ENCODE data around the gene LRRC1.

The LRRC1 gene

GRCh38 chr6:53828215-53828614 is 33.4 kb downstream of the LRRC1 start:
- H3K27me3 Mint-ChIP-seq: no peaks in the 10 kb centered on the region
- H3K36me3 Mint-ChIP-seq (ENCODE audit: insufficient read depth): no peaks in the 10 kb centered on the region
- H3K27ac Mint-ChIP-seq (ENCODE audit: low read depth): no peak overlapping the region
- peaks cover 7% of the 10 kb centered on the region for H3K4me1 Mint-ChIP-seq
- no peak overlapping the region for H3K4me3 Mint-ChIP-seq
- DNase-seq (ENCODE audit: low spot score in 2 of 2): no peak
- H3K9me3 Mint-ChIP-seq: no peaks in the 10 kb centered on the region
- ATAC-seq (replicated peaks; ENCODE audit: extremely low read depth, poor library complexity, severe bottlenecking): no peak

DNA sequence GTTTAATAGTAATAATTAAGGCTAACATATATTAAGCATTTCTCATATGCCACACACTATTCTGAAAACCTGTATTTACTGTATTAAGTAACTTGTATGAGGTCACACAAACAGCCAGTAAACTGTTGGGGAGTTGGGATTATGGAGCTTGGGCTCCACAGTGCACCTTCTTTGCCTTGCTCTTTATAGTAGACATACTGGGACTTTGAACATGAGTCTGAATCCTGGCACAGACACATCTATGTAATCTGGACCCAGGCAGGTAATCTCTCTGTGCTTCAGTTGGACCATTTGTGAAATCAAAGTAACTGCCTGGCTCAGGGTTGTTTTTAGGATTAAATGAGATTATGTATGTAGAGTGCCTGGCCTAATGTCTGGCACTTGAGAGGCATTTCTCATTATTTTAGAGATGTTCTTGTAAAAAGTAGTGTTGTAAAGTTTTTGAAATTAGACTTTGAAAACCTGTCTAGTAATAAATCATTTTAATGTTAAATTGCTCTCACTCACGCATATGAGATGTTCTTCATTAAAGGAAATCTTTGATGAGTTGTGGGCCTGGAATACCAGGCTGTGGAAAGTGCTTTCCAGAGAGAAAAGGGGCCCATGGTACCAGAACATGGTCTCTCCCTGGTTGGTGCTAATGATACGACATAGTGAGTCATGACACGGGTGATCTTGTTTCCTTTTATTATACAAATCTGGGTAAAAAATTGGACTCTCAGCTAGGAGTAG is 34.3 kb downstream of the LRRC1 start:
- DNase-seq (ENCODE audit: low spot score in 2 of 2) (no peak), ATAC-seq (replicated peaks; ENCODE audit: extremely low read depth, poor library complexity, severe bottlenecking) (no peak)
- no peaks in the 10 kb centered on the region for H3K27me3 Mint-ChIP-seq
- H3K36me3 Mint-ChIP-seq (ENCODE audit: insufficient read depth): no peaks in the 10 kb centered on the region
- no peak overlapping the region for H3K4me3 Mint-ChIP-seq
- H3K9me3 Mint-ChIP-seq: no peaks in the 10 kb centered on the region
- peaks cover 7% of the 10 kb centered on the region for H3K4me1 Mint-ChIP-seq
- H3K27ac Mint-ChIP-seq (ENCODE audit: low read depth): no peak overlapping the region

DNA sequence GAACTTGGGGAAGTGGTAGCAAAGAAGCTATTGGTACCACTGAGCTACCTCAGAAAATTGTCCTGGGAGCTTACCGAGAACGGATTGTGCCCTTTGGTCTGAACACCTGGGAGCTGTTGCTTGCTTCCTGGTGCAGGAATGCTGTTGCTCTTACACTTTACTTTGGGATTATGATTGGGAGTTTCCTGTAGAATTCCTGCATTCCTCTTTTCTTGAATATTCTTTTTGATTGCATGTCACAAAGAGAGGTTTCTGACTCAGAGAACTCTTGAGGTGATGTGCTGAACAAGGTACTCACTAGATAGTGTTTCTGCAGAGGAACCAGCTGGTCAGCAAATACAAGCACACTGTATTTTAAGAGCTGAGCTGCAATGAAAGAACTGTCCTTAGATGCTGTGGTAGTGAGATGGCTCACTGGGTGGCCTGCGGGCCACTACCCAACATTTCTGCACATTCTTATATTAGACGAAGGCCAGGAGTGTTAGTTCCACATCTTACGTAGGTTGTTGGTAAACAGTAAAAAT is 35.0 kb downstream of the LRRC1 start:
- Mint-ChIP-seq H3K9me3 (no peaks in the 10 kb centered on the region), H3K4me3 (no peak overlapping the region), H3K27ac (ENCODE audit: low read depth) (no peak overlapping the region), H3K4me1 (peaks cover 7% of the 10 kb centered on the region), H3K36me3 (ENCODE audit: insufficient read depth) (no peaks in the 10 kb centered on the region), H3K27me3 (no peaks in the 10 kb centered on the region)
- DNase-seq (ENCODE audit: low spot score in 2 of 2): no peak
- ATAC-seq (replicated peaks; ENCODE audit: extremely low read depth, poor library complexity, severe bottlenecking): no peak

DNA sequence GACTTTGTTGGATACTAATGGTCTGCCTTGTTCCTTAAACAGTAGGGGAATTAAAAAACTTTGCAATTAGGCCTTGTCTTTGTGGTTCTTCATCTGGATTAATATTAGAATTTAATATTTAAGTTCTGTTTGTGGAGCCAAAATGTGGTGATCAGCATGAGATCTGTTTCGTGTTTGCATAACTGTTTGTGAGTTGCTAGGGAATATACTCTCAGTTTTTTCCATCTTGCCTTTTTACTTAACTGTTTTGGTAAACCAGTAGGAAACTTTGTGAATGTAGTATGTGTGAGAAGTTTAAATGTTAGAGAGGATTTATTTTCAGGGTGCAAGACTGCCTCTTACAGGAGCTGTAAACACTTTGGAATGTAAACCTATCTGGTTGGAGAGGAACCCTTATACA is 35.6 kb downstream of the LRRC1 start:
- Mint-ChIP-seq H3K4me1 (peaks cover 7% of the 10 kb centered on the region), H3K27me3 (no peaks in the 10 kb centered on the region), H3K27ac (ENCODE audit: low read depth) (no peak overlapping the region), H3K4me3 (no peak overlapping the region), H3K9me3 (no peaks in the 10 kb centered on the region), H3K36me3 (ENCODE audit: insufficient read depth) (no peaks in the 10 kb centered on the region)
- ATAC-seq (replicated peaks; ENCODE audit: extremely low read depth, poor library complexity, severe bottlenecking) (no peak), DNase-seq (ENCODE audit: low spot score in 2 of 2) (no peak)

- no peak for DNase-seq (ENCODE audit: low spot score in 2 of 2)
- H3K27me3 Mint-ChIP-seq: no peaks in the 10 kb centered on the region
- no peaks in the 10 kb centered on the region for H3K36me3 Mint-ChIP-seq (ENCODE audit: insufficient read depth)
- no peak overlapping the region for H3K4me3 Mint-ChIP-seq
- no peaks in the 10 kb centered on the region for H3K9me3 Mint-ChIP-seq
- ATAC-seq (replicated peaks; ENCODE audit: extremely low read depth, poor library complexity, severe bottlenecking): no peak
- peaks cover 7% of the 10 kb centered on the region for H3K4me1 Mint-ChIP-seq
- no peak overlapping the region for H3K27ac Mint-ChIP-seq (ENCODE audit: low read depth)
Observed at GRCh38 chr6:53831081-53831869, 36.5 kb downstream of the LRRC1 start.

DNA sequence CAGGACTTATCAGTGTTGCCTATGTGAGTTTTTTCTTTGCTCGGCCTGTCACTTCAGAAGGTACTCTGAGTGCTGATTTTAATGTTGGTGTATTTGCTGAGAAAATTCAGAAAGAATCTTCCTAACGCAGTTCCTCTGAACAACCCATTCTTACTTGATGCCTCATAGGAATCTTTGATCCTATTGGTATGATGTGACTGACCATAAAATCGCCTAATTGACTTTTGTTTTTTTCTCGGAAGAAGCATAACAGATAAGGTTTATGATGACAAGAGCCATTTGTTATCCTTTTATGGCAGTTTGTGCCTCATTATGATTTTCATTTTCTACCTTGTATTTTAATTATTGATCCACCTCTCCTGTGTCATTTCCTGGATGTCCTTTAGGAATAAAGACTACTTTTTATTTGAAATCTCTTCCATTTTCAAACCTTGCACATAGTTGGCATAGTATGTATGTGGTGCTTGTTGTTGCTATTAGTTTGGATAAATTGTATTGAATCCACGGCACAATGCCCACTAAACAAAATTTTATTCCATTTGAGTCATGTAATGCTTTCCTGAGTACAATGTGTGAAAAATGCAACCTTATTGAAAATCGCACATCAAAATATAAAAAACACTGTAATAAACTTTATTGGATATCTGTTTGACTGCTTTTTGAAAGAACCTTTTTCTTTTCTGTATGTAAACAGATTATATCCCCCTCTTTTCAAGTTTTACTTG is 37.3 kb downstream of the LRRC1 start:
- peaks cover 8% of the 10 kb centered on the region for H3K4me1 Mint-ChIP-seq
- DNase-seq (ENCODE audit: low spot score in 2 of 2): no peak
- H3K27ac Mint-ChIP-seq (ENCODE audit: low read depth): no peak overlapping the region

GRCh38 chr6:53833155-53833554 is 38.4 kb downstream of the LRRC1 start:
- DNase-seq (ENCODE audit: low spot score in 2 of 2) (no peak), ATAC-seq (replicated peaks; ENCODE audit: extremely low read depth, poor library complexity, severe bottlenecking) (no peak)
- H3K4me1 Mint-ChIP-seq: peaks cover 19% of the 10 kb centered on the region
- no peaks in the 10 kb centered on the region for H3K27me3 Mint-ChIP-seq
- no peaks in the 10 kb centered on the region for H3K36me3 Mint-ChIP-seq (ENCODE audit: insufficient read depth)
- H3K4me3 Mint-ChIP-seq: no peak overlapping the region
- H3K9me3 Mint-ChIP-seq: no peaks in the 10 kb centered on the region
- no peak overlapping the region for H3K27ac Mint-ChIP-seq (ENCODE audit: low read depth)

More for the DNA sequence above, 37.3 kb downstream of the LRRC1 start:
- no peak for ATAC-seq (replicated peaks; ENCODE audit: extremely low read depth, poor library complexity, severe bottlenecking)
- H3K36me3 Mint-ChIP-seq (ENCODE audit: insufficient read depth): no peaks in the 10 kb centered on the region
- H3K4me3 Mint-ChIP-seq: no peak overlapping the region
- H3K9me3 Mint-ChIP-seq: no peaks in the 10 kb centered on the region
- no peaks in the 10 kb centered on the region for H3K27me3 Mint-ChIP-seq

- no peaks in the 10 kb centered on the region for H3K36me3 Mint-ChIP-seq (ENCODE audit: insufficient read depth)
- H3K4me1 Mint-ChIP-seq: peaks cover 21% of the 10 kb centered on the region
- no peak overlapping the region for H3K27ac Mint-ChIP-seq (ENCODE audit: low read depth)
- ATAC-seq (replicated peaks; ENCODE audit: extremely low read depth, poor library complexity, severe bottlenecking) (no peak), DNase-seq (ENCODE audit: low spot score in 2 of 2) (no peak)
- no peak overlapping the region for H3K4me3 Mint-ChIP-seq
- H3K27me3 Mint-ChIP-seq: no peaks in the 10 kb centered on the region
- no peaks in the 10 kb centered on the region for H3K9me3 Mint-ChIP-seq
Observed at GRCh38 chr6:53834132-53834531, 39.3 kb downstream of the LRRC1 start.

- Mint-ChIP-seq H3K4me1 (peaks cover 20% of the 10 kb centered on the region), H3K9me3 (no peaks in the 10 kb centered on the region), H3K36me3 (ENCODE audit: insufficient read depth) (peaks cover 1% of the 10 kb centered on the region), H3K27ac (ENCODE audit: low read depth) (no peak overlapping the region), H3K4me3 (no peak overlapping the region), H3K27me3 (no peaks in the 10 kb centered on the region)
- DNase-seq (ENCODE audit: low spot score in 2 of 2): no peak
- no peak for ATAC-seq (replicated peaks; ENCODE audit: extremely low read depth, poor library complexity, severe bottlenecking)
Observed at GRCh38 chr6:53837865-53838769, 43.3 kb downstream of the LRRC1 start.

- Mint-ChIP-seq H3K27ac (ENCODE audit: low read depth) (no peak overlapping the region), H3K36me3 (ENCODE audit: insufficient read depth) (peaks cover 1% of the 10 kb centered on the region), H3K9me3 (no peaks in the 10 kb centered on the region), H3K27me3 (no peaks in the 10 kb centered on the region), H3K4me1 (peaks cover 20% of the 10 kb centered on the region), H3K4me3 (no peak overlapping the region)
- ATAC-seq (replicated peaks; ENCODE audit: extremely low read depth, poor library complexity, severe bottlenecking) (no peak), DNase-seq (ENCODE audit: low spot score in 2 of 2) (no peak)
Observed at GRCh38 chr6:53840027-53840426, 45.2 kb downstream of the LRRC1 start.

- no peak for ATAC-seq (replicated peaks; ENCODE audit: extremely low read depth, poor library complexity, severe bottlenecking)
- no peaks in the 10 kb centered on the region for H3K9me3 Mint-ChIP-seq
- H3K4me3 Mint-ChIP-seq: no peak overlapping the region
- H3K27ac Mint-ChIP-seq (ENCODE audit: low read depth): no peak overlapping the region
- no peak for DNase-seq (ENCODE audit: low spot score in 2 of 2)
- H3K36me3 Mint-ChIP-seq (ENCODE audit: insufficient read depth): peaks cover 1% of the 10 kb centered on the region
- no peaks in the 10 kb centered on the region for H3K4me1 Mint-ChIP-seq
- H3K27me3 Mint-ChIP-seq: no peaks in the 10 kb centered on the region
Observed at GRCh38 chr6:53845280-53846195, 50.7 kb downstream of the LRRC1 start.

All from central memory CD8-positive, alpha-beta T cell (primary cell).